Embryonic facial prominence (tissue), 1 donor: ENCODE data around the gene KIF18B.

Experiments
- DNase-seq: peaks from one replicate; pipeline ENCODE4 v3.0.0-alpha.2; 2016; ENCODE audit errors: extremely low spot score

KIF18B gene

DNA sequence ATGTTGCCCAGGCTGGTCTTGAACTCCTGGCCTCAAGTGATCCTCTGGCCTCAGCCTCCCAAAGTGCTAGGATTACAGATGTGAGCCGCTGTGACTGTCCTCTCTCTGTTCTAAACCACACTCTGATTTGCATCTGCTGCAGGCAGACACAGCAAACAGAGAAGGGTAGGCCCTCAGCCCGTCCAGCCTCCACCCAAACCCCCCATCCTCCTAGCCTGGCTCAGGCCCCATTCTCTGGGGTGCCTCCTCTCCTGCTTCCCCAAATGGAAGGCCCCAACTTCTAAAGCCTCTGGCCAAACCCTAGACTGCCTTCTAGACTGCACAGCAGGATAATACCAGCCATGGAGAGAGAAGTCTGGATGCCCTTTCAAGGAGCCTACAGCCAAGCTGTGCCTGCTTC lies 28.2 kb downstream of the KIF18B start:
- DNase-seq = no peak

DNA sequence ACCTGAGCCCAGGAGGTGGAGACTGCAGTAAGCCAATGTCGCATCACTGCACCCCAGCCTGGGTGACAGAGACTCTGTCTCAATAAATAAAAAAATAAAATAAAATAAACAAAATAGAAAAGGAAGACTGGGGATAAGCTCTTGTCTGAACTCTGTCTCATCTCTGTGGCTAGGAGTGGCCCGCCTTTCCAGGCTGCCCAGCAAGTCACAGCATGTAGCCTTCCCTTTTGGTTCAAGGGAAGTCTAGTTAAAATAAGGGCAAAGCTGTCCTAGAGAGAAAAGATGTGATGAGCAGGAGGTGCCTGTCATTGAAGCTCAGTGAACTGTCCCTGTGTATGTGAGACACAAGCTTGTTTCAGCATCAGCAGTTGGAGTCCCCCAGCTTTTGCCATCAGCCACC lies 29.6 kb downstream of the KIF18B start:
- DNase-seq = no peak

DNA sequence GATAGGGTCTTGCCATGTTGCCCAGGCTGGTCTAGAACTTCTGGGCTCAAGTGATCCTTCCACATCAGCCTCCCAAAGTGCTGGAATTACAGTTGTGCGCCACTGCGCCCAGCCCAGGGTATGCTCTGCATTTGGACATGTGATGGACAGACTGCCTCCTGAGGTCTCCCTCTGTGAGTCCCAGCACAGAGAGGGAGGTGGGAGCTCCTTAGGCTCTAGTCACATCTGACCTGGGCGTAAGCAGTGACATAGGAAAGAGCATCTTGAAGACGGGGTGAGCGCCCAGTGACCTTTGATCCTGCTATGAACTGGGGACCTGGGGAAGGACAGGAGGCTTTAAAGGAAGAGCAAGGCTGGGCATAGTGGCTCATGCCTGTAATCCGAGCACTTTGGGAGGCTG lies 30.1 kb downstream of the KIF18B start:
- no peak for DNase-seq

DNA sequence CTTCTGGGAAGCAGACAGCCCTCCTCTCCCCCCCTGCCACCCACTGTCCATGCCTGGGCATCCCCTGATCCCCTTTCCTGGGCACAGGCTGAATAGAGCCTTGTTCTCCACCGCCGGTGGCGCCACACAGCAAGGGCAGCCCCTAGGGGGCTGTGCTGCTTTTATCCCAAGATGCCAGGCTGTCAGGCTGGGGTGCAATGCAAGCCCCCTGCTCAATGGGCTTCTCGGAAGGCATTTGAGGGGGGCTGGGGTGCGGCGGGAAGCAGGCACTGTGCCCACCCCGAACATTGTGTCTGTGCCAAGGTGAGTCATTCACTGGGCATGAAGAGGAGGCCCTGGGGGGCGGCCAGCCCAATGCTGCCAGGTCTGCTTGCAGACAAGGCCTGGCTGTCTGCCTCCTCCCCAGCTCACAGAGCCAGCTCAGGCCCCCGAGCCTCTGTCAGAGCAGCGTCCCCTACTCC lies 30.8 kb downstream of the KIF18B start:
- DNase-seq = no peak

DNA sequence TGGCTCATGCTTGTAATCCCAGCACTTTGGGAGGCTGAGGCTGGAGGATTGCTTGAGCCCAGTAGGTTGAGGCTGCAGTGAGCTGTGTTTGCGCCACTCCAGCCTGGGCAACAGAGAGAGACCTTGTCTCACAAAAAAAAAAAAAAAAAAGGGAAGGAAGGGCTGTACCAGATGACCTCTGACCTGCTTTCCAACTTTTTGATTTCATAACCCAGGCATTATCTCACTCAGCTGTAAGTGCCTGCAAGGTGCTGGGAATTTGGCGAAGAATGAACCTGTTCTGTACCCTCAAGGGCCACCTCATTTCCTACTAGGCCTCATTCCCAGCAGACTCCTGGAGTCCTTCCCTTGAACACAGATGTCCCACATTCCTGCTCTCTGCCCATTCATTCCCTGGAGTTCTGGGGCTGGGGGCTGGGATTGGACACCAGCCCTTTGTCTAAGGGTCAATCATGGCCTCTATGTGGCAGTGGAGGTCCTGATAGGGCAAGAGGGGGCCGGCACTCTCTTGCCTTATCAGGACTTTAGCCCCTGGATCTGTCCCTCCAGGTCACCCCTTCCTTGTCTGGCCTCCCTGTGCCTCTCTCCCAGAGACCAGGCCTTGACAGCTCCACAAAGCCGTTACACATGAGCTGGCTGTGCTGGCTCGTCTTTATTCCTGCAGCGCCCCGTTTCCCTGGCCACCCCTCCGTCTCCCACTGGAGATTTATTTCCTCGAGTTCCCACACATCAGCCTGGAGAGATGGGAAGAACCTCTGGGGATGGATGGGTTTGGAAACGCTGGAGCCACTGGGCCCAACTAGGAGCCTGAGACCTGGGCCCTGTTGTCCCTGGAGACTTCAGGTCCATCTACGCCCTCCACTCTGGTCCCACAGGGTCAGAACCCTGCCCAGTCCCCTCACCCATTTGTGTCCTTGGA lies 31.5 kb downstream of the KIF18B start:
- DNase-seq = no peak

DNA sequence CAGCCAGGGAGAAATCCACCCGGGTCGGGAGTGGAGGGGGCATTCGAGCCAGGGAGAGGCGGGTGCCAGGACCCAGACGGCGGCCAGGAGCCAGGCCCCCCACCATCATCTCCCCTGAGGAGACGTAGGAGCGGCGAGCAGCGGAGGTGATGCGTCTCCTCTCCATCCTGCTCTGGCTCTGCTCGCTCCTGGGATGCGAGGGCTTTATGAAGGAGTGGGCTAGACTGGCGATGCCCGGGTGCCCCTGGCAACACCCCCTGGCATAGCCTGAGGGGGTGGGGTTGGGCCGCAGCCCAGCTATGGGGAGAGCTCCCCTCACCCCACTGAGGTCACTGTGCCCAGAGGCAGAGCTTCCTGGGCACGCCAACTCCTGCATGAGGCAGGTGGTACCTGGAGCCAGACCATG lies 32.2 kb downstream of the KIF18B start, which contains the start of gene GFAP:
GFAP (minus strand) TSS at position 180 of the 406 bp plus-strand sequence; CDS start at position 166, 14 bp downstream.
- no peak for DNase-seq

DNA sequence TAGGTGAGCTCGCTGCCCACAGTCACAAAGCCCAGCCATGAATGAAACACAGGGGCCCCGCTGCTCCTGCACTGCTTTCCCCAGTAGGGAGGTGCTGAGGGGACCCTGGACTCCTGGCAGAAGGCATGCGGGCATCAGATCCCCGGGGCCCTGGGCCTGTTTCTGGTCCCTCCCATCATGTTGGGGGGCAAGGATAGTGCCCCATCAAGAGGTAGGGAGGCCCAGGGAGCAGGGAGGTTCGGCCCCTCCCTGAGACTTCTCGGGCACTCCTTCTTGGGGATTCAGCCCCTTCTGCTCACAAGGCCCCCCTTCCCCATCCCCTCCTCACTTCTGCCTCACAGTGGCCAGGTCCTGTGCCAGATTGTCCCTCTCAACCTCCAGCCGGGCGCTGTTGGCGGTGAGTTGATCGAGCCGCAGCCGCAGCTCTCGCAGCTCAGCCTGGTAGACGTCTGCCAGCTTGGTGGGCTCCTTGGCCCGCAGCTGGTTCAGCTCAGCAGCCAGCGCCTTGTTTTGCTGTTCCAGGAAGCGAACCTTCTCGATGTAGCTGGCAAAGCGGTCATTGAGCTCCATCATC lies 32.8 kb downstream of the KIF18B start:
- no peak for DNase-seq

DNA sequence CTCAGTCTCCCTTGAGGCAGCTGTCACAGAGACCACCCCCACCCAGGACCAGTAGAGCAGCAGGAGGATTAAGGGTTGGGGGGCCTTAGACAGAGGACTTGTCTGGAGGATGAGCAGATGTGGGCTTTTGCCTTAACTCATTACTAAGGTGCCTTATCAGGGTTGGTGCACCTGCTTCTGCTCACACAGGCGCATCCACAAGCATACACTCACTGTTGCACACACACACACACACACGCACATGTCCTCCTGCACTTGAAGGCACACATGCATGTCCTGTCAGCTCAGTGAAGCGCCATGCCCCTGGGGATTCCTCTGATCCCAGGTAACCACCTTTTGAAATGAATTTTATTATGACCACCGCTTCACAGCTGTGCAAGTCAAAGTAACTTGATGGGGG lies 33.4 kb downstream of the KIF18B start:
- DNase-seq = no peak

DNA sequence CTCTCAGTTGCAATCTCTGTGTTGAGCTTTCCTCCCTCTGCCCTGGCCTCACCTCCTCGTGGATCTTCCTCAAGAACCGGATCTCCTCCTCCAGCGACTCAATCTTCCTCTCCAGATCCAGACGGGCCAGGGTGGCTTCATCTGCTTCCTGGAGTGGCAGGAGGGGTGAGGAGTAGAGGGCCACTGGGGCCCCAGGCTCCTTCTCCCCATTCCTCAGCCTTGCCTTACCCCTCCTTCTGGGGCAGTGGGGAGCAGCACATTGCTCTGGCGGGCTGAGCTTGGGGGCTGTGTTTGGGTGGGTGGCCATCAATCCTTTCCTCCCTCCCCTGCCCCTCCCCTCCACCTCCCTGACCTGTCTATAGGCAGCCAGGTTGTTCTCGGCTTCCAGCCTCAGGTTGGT lies 33.9 kb downstream of the KIF18B start:
- DNase-seq = no peak

DNA sequence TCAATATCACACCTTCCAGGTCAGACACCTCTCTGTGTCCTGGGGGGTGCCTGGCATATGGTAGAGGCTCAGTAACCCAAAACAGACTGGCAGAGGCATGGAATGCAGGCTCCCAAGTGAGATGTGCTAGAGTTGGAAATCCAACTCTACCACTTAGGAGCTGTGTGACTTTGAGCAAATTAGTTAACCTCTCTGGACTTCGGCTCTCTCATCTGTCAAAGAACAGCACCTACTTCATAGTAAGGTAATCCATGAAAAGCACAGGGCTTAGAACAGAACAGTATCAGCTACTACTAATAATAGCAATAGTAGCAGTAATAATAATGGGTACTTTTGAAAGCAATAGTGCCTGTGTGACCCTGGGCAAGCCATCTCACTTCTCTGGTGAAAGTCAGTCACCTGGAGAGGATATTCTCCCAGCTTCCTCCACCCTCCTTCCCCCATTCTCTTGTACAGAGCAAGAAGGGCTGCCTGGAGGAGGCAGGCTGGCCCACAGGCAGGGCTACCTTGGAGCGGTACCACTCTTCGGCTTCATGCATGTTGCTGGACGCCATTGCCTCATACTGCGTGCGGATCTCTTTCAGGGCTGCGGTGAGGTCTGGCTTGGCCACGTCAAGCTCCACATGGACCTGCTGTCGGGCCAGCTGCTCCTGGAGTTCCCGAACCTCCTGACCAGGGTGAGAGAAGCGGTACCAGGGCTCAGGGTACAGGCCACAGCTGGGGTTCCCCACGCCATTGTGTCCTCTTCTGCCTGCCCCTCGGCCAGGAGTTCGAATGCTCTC lies 34.6 kb downstream of the KIF18B start:
- no peak for DNase-seq

DNA sequence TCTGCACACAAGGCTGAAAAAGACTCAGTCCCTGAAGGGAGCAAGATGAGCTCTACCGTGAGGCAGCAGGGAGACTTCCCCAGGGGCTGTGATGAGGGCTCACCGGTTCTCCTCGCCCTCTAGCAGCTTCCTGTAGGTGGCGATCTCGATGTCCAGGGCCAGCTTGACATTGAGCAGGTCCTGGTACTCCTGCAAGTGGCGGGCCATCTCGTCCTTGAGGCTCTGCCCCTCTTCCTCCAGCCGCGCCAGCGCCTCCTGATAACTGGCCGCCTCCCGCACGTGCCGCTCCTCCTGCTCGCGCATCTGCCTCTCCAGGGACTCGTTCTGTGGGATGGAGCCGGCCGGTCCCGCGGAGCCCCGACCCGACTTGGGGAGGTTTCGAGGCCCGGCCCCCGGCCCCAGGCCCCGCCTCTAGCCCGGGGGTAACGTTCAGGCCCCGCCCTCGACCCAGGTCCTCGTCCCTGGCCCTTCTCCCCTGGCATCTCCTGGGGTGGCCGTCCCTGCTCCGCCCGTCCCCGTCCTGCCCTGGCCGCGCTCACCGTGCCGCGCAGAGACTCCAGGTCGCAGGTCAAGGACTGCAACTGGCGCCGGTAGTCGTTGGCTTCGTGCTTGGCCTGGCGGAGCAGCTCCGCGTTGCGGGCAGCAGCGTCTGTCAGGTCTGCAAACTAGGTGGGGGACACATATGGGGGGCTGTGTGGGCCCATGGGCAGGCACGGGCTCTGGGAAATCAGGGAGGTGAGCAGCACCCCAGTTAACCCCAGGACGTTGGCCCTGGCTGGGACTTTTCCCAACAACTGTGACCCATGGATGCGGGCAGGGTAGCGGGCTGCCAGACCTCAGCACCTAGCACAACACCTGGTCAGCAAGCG lies 36.2 kb downstream of the KIF18B start:
- DNase-seq = no peak

DNA sequence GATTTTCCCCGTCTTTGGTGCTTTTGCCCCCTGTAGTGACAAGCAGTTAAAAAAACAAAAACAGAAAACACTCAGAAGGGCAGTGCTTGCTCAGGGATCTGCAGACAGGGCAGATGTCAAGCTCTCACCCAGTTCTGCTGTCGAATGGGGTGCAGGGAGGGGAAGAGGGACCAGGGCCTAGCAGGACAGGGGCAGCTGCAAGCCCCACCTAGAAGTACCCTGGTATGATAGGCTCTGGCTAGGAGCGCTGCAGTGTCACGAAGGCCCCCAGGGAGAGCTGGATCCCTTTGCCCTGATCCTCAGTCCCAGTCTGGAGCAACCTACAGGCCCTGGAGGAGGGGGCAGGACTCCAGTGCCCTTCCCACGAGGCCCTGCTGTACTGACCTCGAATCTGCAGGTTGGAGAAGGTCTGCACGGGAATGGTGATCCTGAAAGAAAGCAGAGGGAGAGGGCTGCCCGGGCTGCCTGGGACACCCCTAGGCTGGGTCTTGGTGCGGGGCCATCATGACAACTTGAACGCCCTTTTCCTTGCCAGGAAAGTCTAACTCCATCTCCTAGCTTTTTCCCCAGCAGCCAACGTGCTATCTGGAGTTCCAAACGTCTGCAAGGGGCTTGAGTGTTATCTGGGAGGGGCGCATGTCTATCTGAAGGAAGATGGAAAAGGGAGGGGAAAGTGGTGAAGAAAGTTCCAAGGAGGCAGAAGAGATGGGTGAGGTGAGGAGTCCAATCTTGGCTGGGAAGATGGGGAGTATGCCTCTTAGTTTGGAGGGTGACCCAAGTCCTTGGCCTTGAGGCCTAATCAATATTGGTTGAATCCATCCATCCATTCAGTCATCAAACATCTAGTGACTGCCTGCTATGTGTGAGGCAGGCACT lies 37.1 kb downstream of the KIF18B start:
- no peak for DNase-seq

DNA sequence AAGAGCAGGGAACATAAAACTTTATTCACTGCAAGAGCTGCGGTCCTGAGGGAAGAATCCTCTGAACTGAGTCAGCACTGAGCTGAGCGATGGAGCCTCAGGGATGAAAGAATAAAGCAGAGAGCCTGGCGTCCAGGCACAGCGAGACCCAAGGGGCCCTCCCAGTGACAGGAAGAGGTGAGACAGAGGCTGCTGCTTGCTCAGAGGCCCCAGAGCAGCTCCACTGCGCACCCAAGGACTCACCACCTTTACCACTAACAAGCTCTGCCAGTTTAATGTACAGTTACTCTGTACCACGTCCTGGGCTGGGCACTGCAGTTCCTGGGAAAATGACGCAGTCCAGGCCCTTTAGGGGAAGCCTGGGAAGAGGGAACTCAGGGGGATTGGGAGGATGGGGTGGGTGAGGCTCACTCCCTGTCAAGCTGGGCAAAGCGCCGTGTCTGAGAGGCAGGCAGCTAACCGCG lies 37.9 kb downstream of the KIF18B start:
- DNase-seq = no peak

DNA sequence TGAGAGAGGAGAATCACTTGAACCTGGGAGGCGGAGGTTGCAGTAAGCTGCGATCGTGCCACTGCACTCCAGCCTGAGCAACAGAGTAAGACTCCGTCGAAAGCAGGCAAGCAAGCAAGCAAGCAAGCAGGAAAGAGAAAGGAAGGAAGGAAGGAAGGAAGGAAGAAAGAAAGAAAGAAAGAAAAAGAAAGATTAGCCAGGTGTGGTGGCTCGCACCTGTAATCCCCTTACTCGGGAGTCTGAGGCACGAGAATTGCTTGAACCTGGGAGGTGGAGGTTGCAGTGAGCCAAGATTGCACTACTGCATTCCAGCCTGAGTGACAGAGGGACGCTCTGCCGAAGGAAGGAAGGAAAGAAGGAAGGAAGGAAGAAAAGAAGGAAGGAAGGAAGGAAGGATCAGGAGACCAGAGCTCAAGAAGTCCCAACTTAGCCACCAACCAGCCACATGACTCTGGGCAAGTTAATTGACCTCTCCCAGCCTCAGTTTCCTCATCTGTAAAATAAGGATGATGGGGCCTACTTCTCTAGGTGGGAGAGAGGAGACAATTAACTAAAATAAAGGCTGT lies 38.7 kb downstream of the KIF18B start:
- DNase-seq = no peak

DNA sequence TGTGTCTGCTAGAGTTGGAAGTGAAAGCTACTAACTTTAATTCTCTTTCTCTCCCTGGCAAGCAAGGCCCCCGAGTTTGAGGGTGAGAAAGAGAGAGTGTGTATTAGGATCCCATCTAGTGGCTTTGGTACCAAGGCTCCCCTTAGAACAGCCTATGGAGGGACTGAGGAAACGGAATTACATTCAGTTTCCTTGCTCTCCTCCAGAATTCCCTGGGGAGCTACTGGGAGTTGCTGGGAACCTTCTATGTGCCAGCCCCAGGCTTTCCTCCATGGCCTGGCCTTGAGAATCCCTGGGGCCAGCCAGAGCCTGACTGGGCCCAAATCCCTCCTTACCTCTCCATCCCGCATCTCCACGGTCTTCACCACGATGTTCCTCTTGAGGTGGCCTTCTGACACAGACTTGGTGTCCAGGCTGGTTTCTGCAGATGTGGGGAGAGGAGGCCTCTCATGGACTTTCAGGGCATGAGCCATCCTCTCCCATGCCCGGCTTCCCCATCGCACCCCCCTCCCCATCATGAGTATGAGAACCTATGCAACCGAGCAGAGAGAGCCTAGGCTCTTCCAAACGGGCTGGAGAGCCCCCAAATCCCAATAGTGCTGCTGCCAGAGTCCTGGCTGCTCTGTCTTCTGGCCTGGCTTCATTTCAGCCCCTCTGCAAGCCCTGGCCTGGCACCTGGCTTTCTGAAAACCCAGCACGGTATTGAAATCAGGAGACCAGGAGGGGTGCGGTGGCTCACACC lies 39.7 kb downstream of the KIF18B start:
- no peak for DNase-seq

DNA sequence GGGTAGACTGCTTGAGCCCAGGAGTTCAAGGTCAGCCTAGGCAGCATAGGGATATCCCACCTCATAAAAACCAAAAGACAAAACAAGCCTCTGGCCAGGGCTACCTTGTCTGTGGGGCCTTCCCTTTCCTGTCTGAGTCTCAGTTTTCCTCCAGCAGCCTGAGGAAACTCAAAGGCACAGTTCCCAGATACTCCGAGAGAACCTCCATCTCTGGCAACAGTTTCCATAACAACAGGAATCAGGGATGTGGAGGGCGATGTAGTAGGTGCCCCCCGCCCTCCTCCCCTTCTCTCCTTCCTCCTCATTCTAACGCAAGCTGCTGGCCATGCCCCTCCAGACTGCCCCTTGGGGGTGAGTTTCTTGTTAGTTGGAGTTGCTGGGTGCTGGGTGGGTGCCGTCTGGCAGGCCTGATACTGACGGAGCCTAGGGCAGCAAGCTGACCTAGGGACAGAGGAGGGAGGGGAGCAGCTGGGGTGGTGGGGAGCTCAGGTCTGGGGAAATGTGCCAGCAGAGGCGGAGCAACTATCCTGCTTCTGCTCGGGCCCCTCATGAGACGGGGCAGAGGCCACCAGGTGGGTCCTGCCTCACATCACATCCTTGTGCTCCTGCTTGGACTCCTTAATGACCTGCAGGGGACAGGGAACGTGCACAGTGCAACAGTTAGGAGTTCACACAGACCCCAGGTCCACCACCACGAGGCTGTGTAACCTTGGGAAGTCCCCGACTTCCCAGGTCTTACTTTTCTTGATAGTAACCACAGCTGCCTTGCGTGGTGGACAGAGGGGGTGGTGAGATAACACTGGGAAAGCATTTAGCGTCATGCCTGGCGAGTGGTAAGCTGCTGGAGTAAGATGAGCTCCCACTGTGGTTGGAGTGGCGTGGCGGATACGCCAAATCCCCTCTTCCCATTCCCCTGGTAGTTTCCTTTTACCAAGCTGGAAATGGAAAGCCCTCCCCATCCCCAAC lies 40.5 kb downstream of the KIF18B start:
- no peak for DNase-seq

DNA sequence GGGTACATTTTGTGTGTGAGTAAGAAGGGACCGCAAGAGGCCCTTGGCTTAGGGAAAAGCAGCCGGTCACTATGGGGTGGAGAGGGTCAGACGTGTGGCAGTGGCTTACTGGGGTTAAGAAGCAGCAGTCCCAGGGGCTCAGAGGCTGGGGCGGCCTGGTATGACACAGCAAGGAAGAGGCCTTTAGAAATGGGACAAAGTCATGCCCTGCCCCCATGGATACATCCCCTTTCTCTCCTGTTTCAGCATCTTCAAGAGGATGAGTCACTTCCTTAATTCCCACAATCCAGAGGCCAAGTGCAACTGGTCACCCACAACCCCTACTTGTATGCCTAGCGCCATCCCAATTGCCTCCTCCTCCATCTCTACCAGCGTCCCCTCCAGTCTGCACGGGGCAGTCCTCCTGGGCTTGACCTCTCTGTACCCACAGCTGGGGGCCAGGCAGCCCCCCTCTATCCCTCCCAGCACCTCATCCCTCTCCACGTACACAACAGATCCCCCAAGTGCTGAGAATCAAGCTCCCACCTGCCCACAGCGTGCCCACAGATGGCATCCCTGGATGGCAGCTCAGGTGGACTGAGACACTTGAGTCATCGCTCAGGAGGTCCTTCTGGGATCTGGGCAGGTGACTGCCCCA lies 41.4 kb downstream of the KIF18B start:
- DNase-seq = no peak
